Thyroid gland (tissue), 4 donors: ENCODE results near the gene HIVEP3.

ENCODE experiments used
- CTCF ChIP-seq, 6 experiments: fragments of 200-600 bp in 3 of 6; fragments of 450-650 bp in 3 of 6; sonication (generic) in 3 of 6; IDR thresholded peaks; one replicate each; pipeline ENCODE4 v1.5.1; 2016 to 2019; ENCODE audit warnings: antibody characterized with exemption in 6 of 6, mild to moderate bottlenecking in 2 of 6, inconsistent platforms in 1 of 6, moderate library complexity in 1 of 6
- POLR2A ChIP-seq, 2 donors: fragments of 450-650 bp; IDR thresholded peaks; one replicate each; pipeline ENCODE4 v1.6.1; 2017; ENCODE audit warnings: antibody characterized with exemption in 2 of 2, mild to moderate bottlenecking in 2 of 2, moderate library complexity in 1 of 2

DNA sequence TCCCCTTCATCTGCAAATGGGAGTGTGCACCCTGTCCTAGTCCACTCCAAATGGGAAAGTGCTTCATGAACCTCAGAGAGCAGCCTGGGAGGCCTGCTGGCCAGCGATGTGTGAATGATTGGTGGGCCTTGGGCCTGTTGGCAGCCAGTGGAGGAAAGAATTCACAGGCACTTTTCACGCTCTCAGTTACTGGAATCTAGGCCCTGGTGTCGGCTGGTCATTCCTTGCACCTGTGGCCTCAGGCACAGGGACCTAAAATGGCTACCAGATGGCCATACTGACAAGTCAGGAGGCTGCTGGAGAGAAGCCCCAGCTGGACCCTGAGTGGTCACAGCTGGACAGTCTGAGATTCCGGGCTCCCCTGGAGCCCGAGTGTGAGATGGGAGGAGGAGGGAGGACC is 415.8 kb downstream of the HIVEP3 start:
- TF ChIP-seq CTCF (IDR thresholded peaks at IDR 0.05) = no peak
- TF ChIP-seq POLR2A (IDR thresholded peaks at IDR 0.05) = no peak
